H1 (cell line): ENCODE results near the gene S1PR1. TPM values are rescaled to one million over a fixed set of nuclear protein-coding genes. Genes with fewer than 3 reads are reported as not detected.

ENCODE experiments used
- CTCF ChIA-PET: fragments of 300-600 bp; sonication (Branson Sonifier 250); formaldehyde crosslinking; loops from one replicate; lab custom pipeline; 2021; ENCODE audit not compliant: partially characterized antibody; lab: Charles Lee
- POLR2A ChIA-PET: fragments of 300-600 bp; sonication (Branson Sonifier 250); formaldehyde crosslinking; loops from one replicate; lab custom pipeline; 2021; ENCODE audit warnings: inconsistent platforms; ENCODE audit not compliant: partially characterized antibody; lab: Charles Lee
- DNase-seq, 2 experiments: peaks; one replicate each; pipeline versions ENCODE4 v3.0.0 to v3.0.0-alpha.2; 2010 to 2022; ENCODE audit warnings: low spot score in 2 of 2, low read depth in 1 of 2, mixed read lengths in 1 of 2
- FAIRE-seq: peaks from 2 replicates; lab custom pipeline; 2011; peaks lifted over from hg19 to GRCh38; lab: Jason Lieb, UNC
- H2AFZ ChIP-seq: 2 replicates; pipeline ENCODE4 v1.8.1; 2012; ENCODE audit warnings: low read length, inconsistent platforms
- H2AK5ac ChIP-seq: 2 replicates; pipeline ENCODE4 v1.6.1; 2013; ENCODE audit warnings: low read depth, low read length
- H2BK120ac ChIP-seq: replicated peaks from 2 replicates; pipeline ENCODE3; 2013; ENCODE audit warnings: low read depth, low read length, inconsistent platforms
- H2BK12ac ChIP-seq: 2 replicates; pipeline ENCODE4 v1.6.1; 2013; ENCODE audit warnings: low read depth, low read length
- H2BK15ac ChIP-seq: 2 replicates; pipeline ENCODE4 v1.6.1; 2013; ENCODE audit warnings: low read length
- H2BK20ac ChIP-seq: 2 replicates; pipeline ENCODE4 v1.6.1; 2013; ENCODE audit warnings: low read length
- H2BK5ac ChIP-seq: 2 replicates; pipeline ENCODE4 v1.6.1; 2013; ENCODE audit warnings: low read depth, low read length
- H3K14ac ChIP-seq: 2 replicates; pipeline ENCODE4 v1.6.1; 2013; ENCODE audit warnings: inconsistent platforms; ENCODE audit not compliant: insufficient read length
- H3K18ac ChIP-seq: 2 replicates; pipeline ENCODE4 v1.6.1; 2013; ENCODE audit warnings: low read length; ENCODE audit errors: extremely low read depth
- H3K23ac ChIP-seq: 2 replicates; pipeline ENCODE4 v1.6.1; 2013; ENCODE audit warnings: inconsistent platforms; ENCODE audit not compliant: insufficient read length
- H3K23me2 ChIP-seq: 2 replicates; pipeline ENCODE4 v1.6.1; 2013; ENCODE audit warnings: low read depth, low read length
- H3K27ac ChIP-seq: 2 replicates; pipeline ENCODE4 v1.6.1; 2011; ENCODE audit warnings: low read depth, low read length, inconsistent platforms
- H3K27me3 ChIP-seq, 4 experiments: replicated peaks in 1 of 4; 1 replicate in 1 of 4; 2 replicates in 3 of 4; pipeline versions ENCODE4 v1.6.1 to v1.8.1; 2011 to 2013; ENCODE audit warnings: low read length in 3 of 4, mild to moderate bottlenecking in 3 of 4, inconsistent platforms in 2 of 4, mixed read lengths in 2 of 4, moderate library complexity in 1 of 4; ENCODE audit not compliant: control insufficient read depth in 3 of 4, insufficient read depth in 3 of 4; ENCODE audit errors: extremely low read depth in 1 of 4
- H3K36me3 ChIP-seq, 4 experiments: 2 replicates each; pipeline versions ENCODE4 v1.6.1 to v1.8.1; 2011 to 2013; ENCODE audit warnings: mild to moderate bottlenecking in 4 of 4, low read length in 3 of 4, moderate library complexity in 2 of 4, control low read depth in 1 of 4, inconsistent platforms in 1 of 4; ENCODE audit not compliant: insufficient read depth in 4 of 4, control insufficient read depth in 2 of 4
- H3K4ac ChIP-seq: replicated peaks from 2 replicates; pipeline ENCODE3; 2013; ENCODE audit warnings: low read length, low read depth, mixed read lengths, inconsistent platforms; ENCODE audit not compliant: insufficient read length
- H3K4me1 ChIP-seq, 4 experiments: replicated peaks in 1 of 4; 1 replicate in 1 of 4; 2 replicates in 3 of 4; pipeline versions ENCODE4 v1.6.1 to v1.8.1; 2011 to 2013; ENCODE audit warnings: low read length in 3 of 4, inconsistent platforms in 2 of 4, mixed read lengths in 1 of 4; ENCODE audit not compliant: insufficient read depth in 4 of 4, control insufficient read depth in 3 of 4
- H3K4me2 ChIP-seq, 2 experiments: 2 replicates each; pipeline versions ENCODE4 v1.6.1 to v1.8.1; 2011 to 2013; ENCODE audit warnings: low read depth in 2 of 2, low read length in 2 of 2, control low read depth in 1 of 2, inconsistent platforms in 1 of 2, mild to moderate bottlenecking in 1 of 2; ENCODE audit not compliant: insufficient read depth in 1 of 2
- H3K4me3 ChIP-seq, 4 experiments: fragments of 200-600, 300-600 bp in 1 of 4; sonication (generic), shearing (Covaris generic), sonication (Bioruptor Twin) in 1 of 4; 2 replicates each; pipeline versions ENCODE4 v1.5.1 to v1.8.1; 2011 to 2016; ENCODE audit warnings: low read length in 4 of 4, low read depth in 3 of 4, control low read depth in 2 of 4, inconsistent platforms in 2 of 4, mild to moderate bottlenecking in 2 of 4, mixed read lengths in 1 of 4, moderate library complexity in 1 of 4; ENCODE audit not compliant: insufficient read depth in 2 of 4; ENCODE audit errors: extremely low read depth in 1 of 4
- H3K56ac ChIP-seq: replicated peaks from 2 replicates; pipeline ENCODE3; 2013; ENCODE audit warnings: low read depth, mild to moderate bottlenecking, mixed read lengths, low read length, inconsistent platforms; ENCODE audit not compliant: insufficient read length
- H3K79me1 ChIP-seq: 2 replicates; pipeline ENCODE4 v1.6.1; 2013; ENCODE audit warnings: low read depth, low read length, control low read depth
- H3K79me2 ChIP-seq, 2 experiments: 2 replicates each; pipeline versions ENCODE4 v1.6.1 to v1.8.1; 2012 to 2013; ENCODE audit warnings: low read length in 2 of 2, mild to moderate bottlenecking in 2 of 2, inconsistent platforms in 1 of 2; ENCODE audit not compliant: insufficient read depth in 2 of 2, control insufficient read depth in 1 of 2
- H3K9ac ChIP-seq, 4 experiments: replicated peaks in 1 of 4; 1 replicate in 1 of 4; 2 replicates in 3 of 4; pipeline versions ENCODE4 v1.6.1 to v1.8.1; 2011 to 2013; ENCODE audit warnings: low read depth in 3 of 4, low read length in 3 of 4, control low read depth in 2 of 4, mild to moderate bottlenecking in 2 of 4, moderate library complexity in 2 of 4, inconsistent platforms in 1 of 4; ENCODE audit errors: extremely low read depth in 1 of 4
- H3K9me3 ChIP-seq, 2 experiments: 2 replicates each; pipeline versions ENCODE4 v1.6.1 to v1.8.1; 2012 to 2013; ENCODE audit warnings: mild to moderate bottlenecking in 2 of 2, moderate library complexity in 2 of 2, control low read depth in 1 of 2, inconsistent platforms in 1 of 2, low read depth in 1 of 2, low read length in 1 of 2, mixed read lengths in 1 of 2; ENCODE audit not compliant: insufficient read depth in 2 of 2
- H4K20me1 ChIP-seq, 2 experiments: replicated peaks in 1 of 2; 2 replicates each; pipeline versions ENCODE3 to v1.8.1; 2011 to 2013; ENCODE audit warnings: inconsistent platforms in 2 of 2, low read length in 2 of 2, mild to moderate bottlenecking in 1 of 2; ENCODE audit not compliant: insufficient read depth in 2 of 2, control insufficient read depth in 1 of 2
- H4K5ac ChIP-seq: 2 replicates; pipeline ENCODE4 v1.6.1; 2013; ENCODE audit warnings: low read length, low read depth, mixed read lengths, inconsistent platforms; ENCODE audit not compliant: insufficient read length
- H4K8ac ChIP-seq: 2 replicates; pipeline ENCODE4 v1.8.0; 2013; ENCODE audit warnings: mild to moderate bottlenecking, moderate library complexity, low read length, inconsistent platforms; ENCODE audit not compliant: insufficient read depth; ENCODE audit errors: extremely low read depth
- H4K91ac ChIP-seq: replicated peaks from 2 replicates; pipeline ENCODE3; 2013; ENCODE audit warnings: low read length, mixed read lengths, inconsistent platforms; ENCODE audit not compliant: insufficient read length
- ASH2L ChIP-seq: fragments of 200-600, 300-600 bp; sonication (generic); IDR thresholded peaks from one replicate; pipeline ENCODE4 v1.7.1; 2017; ENCODE audit warnings: low read length
- BCL11A ChIP-seq, 2 experiments: IDR thresholded peaks; one replicate each; pipeline ENCODE4 v1.6.1; 2011; ENCODE audit warnings: low read depth in 2 of 2, low read length in 2 of 2, mild to moderate bottlenecking in 2 of 2
- HDAC6 ChIP-seq: IDR thresholded peaks from one replicate; pipeline ENCODE4 v1.7.1; 2012; ENCODE audit warnings: low read depth, mild to moderate bottlenecking, inconsistent platforms, low read length, moderate library complexity
- MAFK ChIP-seq: IDR thresholded peaks from 2 replicates; pipeline ENCODE4 v1.6.1; 2012; ENCODE audit warnings: low read depth, mild to moderate bottlenecking, improper control_type of control experiment, low read length
- RBBP5 ChIP-seq: IDR thresholded peaks from 2 replicates; pipeline ENCODE4 v1.7.1; 2012; ENCODE audit warnings: low read depth, mild to moderate bottlenecking, inconsistent platforms, low read length, moderate library complexity, borderline replicate concordance
- SP4 ChIP-seq: IDR thresholded peaks from 2 replicates; pipeline ENCODE4 v1.6.1; 2012; ENCODE audit warnings: low read length, inconsistent platforms
- TEAD4 ChIP-seq: IDR thresholded peaks from 2 replicates; pipeline ENCODE4 v1.6.1; 2012; ENCODE audit warnings: low read depth, low read length, inconsistent platforms, mixed read lengths
- polyA plus RNA-seq, 7 experiments: library from polyadenylated mRNA; depleted of rRNA in 3 of 7; stranded (reverse) in 5 of 7; unstranded in 2 of 7; fragments of >200 nt in 5 of 7; fragments of 200-250 nt in 2 of 7; gene quantifications; 1 replicate in 5 of 7; 2 replicates in 1 of 7; 4 replicates in 1 of 7; pipeline versions ENCODE4 v1.2.1 to v1.2.3, GENCODE V29; 2011 to 2013; ENCODE audit warnings: missing spikeins in 2 of 7, mixed read lengths in 2 of 7
- total RNA-seq: library from RNA; stranded (reverse); fragmentation: NEBNext Ultra II Directional; extraction: Animal tissue kit (Norgen Biotek cat#: 25700); gene quantifications from 2 replicates; pipeline ENCODE4 v1.2.1, GENCODE V29; 2021

The S1PR1 gene
- total and polyA plus RNA-seq, 2 of the 8 experiments (the other 6 are each of a cell fraction or from before 2014, with no cell fraction given): 3.5 to 5.5 TPM

DNA sequence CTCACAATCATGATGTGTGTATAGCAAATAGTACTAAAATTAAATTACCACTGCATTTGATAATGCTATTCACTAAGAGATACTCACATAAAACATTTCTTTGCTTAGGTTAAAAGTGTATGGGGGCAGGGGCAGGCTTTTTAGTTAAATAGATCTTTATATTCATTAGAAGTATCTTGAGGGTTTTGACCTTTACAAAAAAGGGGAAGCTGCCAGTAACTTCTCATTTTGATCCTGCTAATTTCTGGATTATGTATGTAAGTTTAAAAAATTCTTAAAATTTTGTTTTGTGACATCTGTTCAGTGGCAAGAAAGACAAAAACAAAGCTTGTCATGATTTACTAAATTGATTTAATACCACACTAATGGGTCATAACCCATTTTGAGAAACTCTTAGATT lies 45.8 kb upstream of the S1PR1 start:
- Histone ChIP-seq H4K8ac (no peak overlapping the region), H4K5ac (no peak overlapping the region), H3K79me2 (no peaks in the 10 kb centered on the region), H3K4me2 (no peak overlapping the region), H3K27ac (no peak overlapping the region), H2BK12ac (no peak overlapping the region), H3K9me3 (no peaks in the 10 kb centered on the region), H3K9ac (no peak overlapping the region), H2AK5ac (no peak overlapping the region), H3K4ac (no peak overlapping the region), H4K91ac (no peak overlapping the region), H3K23ac (no peak overlapping the region), H3K14ac (no peak overlapping the region), H2BK15ac (no peak overlapping the region), H3K79me1 (no peaks in the 10 kb centered on the region), H2AFZ (no peak overlapping the region), H3K36me3 (no peaks in the 10 kb centered on the region), H2BK20ac (no peak overlapping the region), H4K20me1 (no peaks in the 10 kb centered on the region), H2BK120ac (no peak overlapping the region), H3K4me3 (no peak overlapping the region), H3K18ac (no peak overlapping the region), H2BK5ac (no peak overlapping the region), H3K4me1 (no peaks in the 10 kb centered on the region; a peak in 1 of 7 replicates), H3K27me3 (no peaks in the 10 kb centered on the region), H3K23me2 (no peaks in the 10 kb centered on the region), H3K56ac (no peak overlapping the region)
- no peak for DNase-seq
- ChIA-PET POLR2A (no interaction called here), CTCF (interaction anchor here (0.6 to 2.2 kb wide), 2 partner anchors 49 to 166 kb away, joined by 3 to 4 read pairs; no protein-coding TSS in a partner anchor)
- no peak for FAIRE-seq
- TF ChIP-seq HDAC6 (no peak), TEAD4 (no peak), SP4 (no peak), BCL11A (IDR thresholded peaks at IDR 0.05; ENCODE audit: low read depth in 2 of 2, low read length in 2 of 2) (no peak), RBBP5 (no peak), ASH2L (no peak), MAFK (no peak)
